Esophagus muscularis mucosa (tissue), 3 donors: ENCODE data around the gene KCNG1.

Experiments
- CTCF ChIP-seq, 3 experiments: fragments of 200-600 bp in 2 of 3; fragments of 450-650 bp in 1 of 3; sonication (generic) in 2 of 3; IDR thresholded peaks; one replicate each; pipeline ENCODE4 v1.5.1; 2017 to 2019; ENCODE audit warnings: antibody characterized with exemption in 3 of 3, mild to moderate bottlenecking in 2 of 3, moderate library complexity in 1 of 3
- POLR2A ChIP-seq: fragments of 450-650 bp; IDR thresholded peaks from one replicate; pipeline ENCODE4 v1.6.1; 2017; ENCODE audit warnings: antibody characterized with exemption, moderate library complexity, mild to moderate bottlenecking, low read depth

GRCh38 chr20:51026269-51026668, 3.4 kb upstream of the KCNG1 start:
- no peak for TF ChIP-seq CTCF (IDR thresholded peaks at IDR 0.05)
- no peak for TF ChIP-seq POLR2A
